ENCODE data around the gene LRRC43. TPM values are rescaled to one million over a fixed set of nuclear protein-coding genes. Genes with fewer than 3 reads are reported as not detected.

LRRC43 gene
- total and polyA plus RNA-seq, 2 experiments from 2014 or later = 2.0 to 5.2 TPM

- H3K4me1 ChIP-seq (ENCODE audit: low read depth) = no peaks in the 10 kb centered on the region
- H3K36me3 ChIP-seq = no peaks in the 10 kb centered on the region
These were observed 6.9 kb downstream of the LRRC43 start for GRCh38 chr12:122189626-122190475.

GRCh38 chr12:122190842-122191668, 8.1 kb downstream of the LRRC43 start:
- no peaks in the 10 kb centered on the region for H3K36me3 ChIP-seq
- peak; percentile 83 for TF ChIP-seq CTCF (IDR thresholded peaks at IDR 0.05; ENCODE audit: low read depth, low read length)
- no peak overlapping the region for H3K4me3 ChIP-seq
- no peaks in the 10 kb centered on the region for H3K4me1 ChIP-seq (ENCODE audit: low read depth)
- H3K27ac ChIP-seq = no peak overlapping the region
- DNase-seq (ENCODE audit: low read depth in 1 of 2, low spot score in 1 of 2) = peak; percentile 62 to 69
- H3K9me3 ChIP-seq (ENCODE audit: low read depth) = no peaks in the 10 kb centered on the region
- no peaks in the 10 kb centered on the region for H3K27me3 ChIP-seq

More at GRCh38 chr12:122189626-122190475, 6.9 kb downstream of the LRRC43 start:
- DNase-seq (ENCODE audit: low read depth in 1 of 2, low spot score in 1 of 2) = no peak
- Histone ChIP-seq H3K27ac (no peak overlapping the region), H3K27me3 (no peaks in the 10 kb centered on the region), H3K9me3 (ENCODE audit: low read depth) (no peaks in the 10 kb centered on the region), H3K4me3 (no peak overlapping the region)
- TF ChIP-seq CTCF (IDR thresholded peaks at IDR 0.05; ENCODE audit: low read depth, low read length) = no peak

GRCh38 chr12:122192441-122192840, 9.5 kb downstream of the LRRC43 start:
- Histone ChIP-seq H3K27ac (no peak overlapping the region), H3K4me3 (no peak overlapping the region), H3K4me1 (ENCODE audit: low read depth) (no peaks in the 10 kb centered on the region), H3K27me3 (no peaks in the 10 kb centered on the region), H3K36me3 (no peaks in the 10 kb centered on the region), H3K9me3 (ENCODE audit: low read depth) (no peaks in the 10 kb centered on the region)
- no peak for DNase-seq (ENCODE audit: low read depth in 1 of 2, low spot score in 1 of 2)
- TF ChIP-seq CTCF (IDR thresholded peaks at IDR 0.05; ENCODE audit: low read depth, low read length) = no peak

GRCh38 chr12:122194804-122195203, 11.9 kb downstream of the LRRC43 start:
- H3K27ac ChIP-seq = no peak overlapping the region
- H3K36me3 ChIP-seq = no peaks in the 10 kb centered on the region
- TF ChIP-seq CTCF (IDR thresholded peaks at IDR 0.05; ENCODE audit: low read depth, low read length) = no peak
- H3K4me1 ChIP-seq (ENCODE audit: low read depth) = no peaks in the 10 kb centered on the region
- no peaks in the 10 kb centered on the region for H3K9me3 ChIP-seq (ENCODE audit: low read depth)
- DNase-seq (ENCODE audit: low read depth in 1 of 2, low spot score in 1 of 2) = no peak
- no peak overlapping the region for H3K4me3 ChIP-seq
- no peaks in the 10 kb centered on the region for H3K27me3 ChIP-seq

GRCh38 chr12:122195405-122195804, 12.5 kb downstream of the LRRC43 start:
- H3K27me3 ChIP-seq = no peaks in the 10 kb centered on the region
- no peak for TF ChIP-seq CTCF (IDR thresholded peaks at IDR 0.05; ENCODE audit: low read depth, low read length)
- no peak overlapping the region for H3K27ac ChIP-seq
- no peak overlapping the region for H3K4me3 ChIP-seq
- no peaks in the 10 kb centered on the region for H3K4me1 ChIP-seq (ENCODE audit: low read depth)
- DNase-seq (ENCODE audit: low read depth in 1 of 2, low spot score in 1 of 2) = no peak
- no peaks in the 10 kb centered on the region for H3K36me3 ChIP-seq
- H3K9me3 ChIP-seq (ENCODE audit: low read depth) = no peaks in the 10 kb centered on the region

All from cardiac muscle cell (in vitro differentiated cells and primary cell).